Ovary (tissue), 3 donors: ENCODE data around the gene KRT39.

Experiments
- CTCF ChIP-seq, 3 donors: fragments of 450-650 bp in 2 of 3; fragments of 200-600 bp in 1 of 3; IDR thresholded peaks; one replicate each; pipeline versions ENCODE4 v1.5.1 to v1.8.0; 2016 to 2022; ENCODE audit warnings: antibody characterized with exemption in 3 of 3, mild to moderate bottlenecking in 1 of 3
- EP300 ChIP-seq: sonication (generic); formaldehyde crosslinking; IDR thresholded peaks from one replicate; pipeline ENCODE4 v1.6.1; 2017; ENCODE audit warnings: antibody characterized with exemption
- POLR2A ChIP-seq: fragments of 450-650 bp; IDR thresholded peaks from one replicate; pipeline ENCODE4 v1.6.1; 2017; ENCODE audit warnings: antibody characterized with exemption, mild to moderate bottlenecking, moderate library complexity
- donor health status: DM: no; HTN: no; CAD: no.

GRCh38 chr17:41013606-41014005 lies 46.9 kb upstream of the KRT39 start:
- TF ChIP-seq CTCF (IDR thresholded peaks at IDR 0.05) (no peak), POLR2A (no peak), EP300 (no peak)
